Subcutaneous abdominal adipose tissue (tissue), 5 donors: ENCODE results near the gene UBE2O.

Source experiments
- H3K27ac ChIP-seq: one replicate; pipeline ENCODE4 v1.7.0; 2013; ENCODE audit warnings: low read depth, mild to moderate bottlenecking, inconsistent platforms, low read length, moderate library complexity
- H3K27me3 ChIP-seq, 5 donors: one replicate each; pipeline ENCODE4 v1.7.0; 2013; ENCODE audit warnings: low read length in 5 of 5, inconsistent platforms in 1 of 5; ENCODE audit not compliant: control insufficient read depth in 5 of 5, insufficient read depth in 4 of 5
- H3K36me3 ChIP-seq, 5 donors: one replicate each; pipeline ENCODE4 v1.7.0; 2013; ENCODE audit warnings: low read length in 5 of 5; ENCODE audit not compliant: control insufficient read depth in 5 of 5, insufficient read depth in 5 of 5
- H3K4me1 ChIP-seq, 5 donors: one replicate each; pipeline ENCODE4 v1.7.0; 2013; ENCODE audit warnings: low read length in 5 of 5, mild to moderate bottlenecking in 3 of 5, moderate library complexity in 1 of 5; ENCODE audit not compliant: control insufficient read depth in 5 of 5, insufficient read depth in 5 of 5
- H3K4me3 ChIP-seq, 5 donors: one replicate each; pipeline ENCODE4 v1.7.0; 2013; ENCODE audit warnings: low read length in 5 of 5, low read depth in 1 of 5
- H3K9ac ChIP-seq, 5 donors: one replicate each; pipeline ENCODE4 v1.7.0; 2013; ENCODE audit warnings: low read length in 5 of 5, mild to moderate bottlenecking in 4 of 5, moderate library complexity in 3 of 5
- H3K9me3 ChIP-seq, 5 donors: one replicate each; pipeline ENCODE4 v1.7.0; 2013; ENCODE audit warnings: low read length in 5 of 5; ENCODE audit not compliant: control insufficient read depth in 5 of 5
- donor health status: healthy.
- donor health status: healthy.
- donor health status: healthy.
- donor health status: healthy.
- donor health status: healthy.

The UBE2O gene

DNA sequence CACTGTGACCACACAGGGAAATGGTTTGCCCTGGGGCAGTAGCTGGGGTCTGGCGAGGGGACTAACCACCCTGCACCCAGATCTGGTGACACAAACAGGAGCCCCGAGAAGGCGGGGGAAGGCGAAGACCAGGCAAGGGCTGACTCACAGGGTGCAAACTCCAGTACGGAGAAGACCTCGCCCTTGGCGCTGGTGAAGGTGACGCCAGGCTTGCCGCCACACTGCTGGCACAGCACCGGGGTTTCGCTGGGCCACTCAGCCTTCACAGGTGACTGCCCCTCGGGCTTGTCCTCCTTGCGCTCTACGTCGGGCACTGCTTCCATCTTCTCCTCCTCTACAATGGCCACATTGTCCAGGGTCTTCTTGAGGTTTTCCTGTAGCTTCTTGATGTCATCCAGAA is 57.0 kb downstream of the UBE2O start:
- no peak overlapping the region for H3K4me3 ChIP-seq
- no peak overlapping the region for H3K27ac ChIP-seq
- H3K27me3 ChIP-seq: no peaks in the 10 kb centered on the region
- H3K4me1 ChIP-seq: peaks cover 0 to 3% (median 2%) of the 10 kb centered on the region in 5 donors
- H3K9me3 ChIP-seq: no peaks in the 10 kb centered on the region
- H3K9ac ChIP-seq: no peak overlapping the region
- peaks cover 0 to 85% (median 75%) of the 10 kb centered on the region in 5 donors for H3K36me3 ChIP-seq

DNA sequence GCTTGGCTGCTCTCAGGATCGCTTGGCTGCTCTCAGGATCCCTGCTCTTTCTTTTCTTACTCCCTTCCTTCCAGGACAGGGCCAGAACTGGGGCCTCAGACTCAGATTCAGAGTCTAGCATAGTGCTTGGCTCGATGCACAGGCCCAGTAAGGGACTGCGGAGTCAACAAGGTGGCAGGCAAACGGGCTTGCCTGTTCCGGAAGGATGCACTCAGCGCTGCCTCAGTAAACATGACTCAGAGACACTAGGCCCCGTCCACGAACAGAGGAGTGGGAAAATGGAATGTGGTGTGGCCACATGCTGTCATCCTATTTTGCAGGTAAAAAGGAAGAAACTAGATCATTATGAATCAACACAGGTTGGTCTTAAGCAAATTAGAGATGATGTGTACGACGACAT is 58.8 kb downstream of the UBE2O start:
- H3K4me1 ChIP-seq: peaks cover 0 to 14% (median 2%) of the 10 kb centered on the region in 5 donors
- no peak overlapping the region for H3K4me3 ChIP-seq
- no peak overlapping the region for H3K9ac ChIP-seq
- no peaks in the 10 kb centered on the region for H3K9me3 ChIP-seq
- H3K36me3 ChIP-seq: peaks cover 0 to 78% (median 65%) of the 10 kb centered on the region in 5 donors
- no peaks in the 10 kb centered on the region for H3K27me3 ChIP-seq
- H3K27ac ChIP-seq: no peak overlapping the region

DNA sequence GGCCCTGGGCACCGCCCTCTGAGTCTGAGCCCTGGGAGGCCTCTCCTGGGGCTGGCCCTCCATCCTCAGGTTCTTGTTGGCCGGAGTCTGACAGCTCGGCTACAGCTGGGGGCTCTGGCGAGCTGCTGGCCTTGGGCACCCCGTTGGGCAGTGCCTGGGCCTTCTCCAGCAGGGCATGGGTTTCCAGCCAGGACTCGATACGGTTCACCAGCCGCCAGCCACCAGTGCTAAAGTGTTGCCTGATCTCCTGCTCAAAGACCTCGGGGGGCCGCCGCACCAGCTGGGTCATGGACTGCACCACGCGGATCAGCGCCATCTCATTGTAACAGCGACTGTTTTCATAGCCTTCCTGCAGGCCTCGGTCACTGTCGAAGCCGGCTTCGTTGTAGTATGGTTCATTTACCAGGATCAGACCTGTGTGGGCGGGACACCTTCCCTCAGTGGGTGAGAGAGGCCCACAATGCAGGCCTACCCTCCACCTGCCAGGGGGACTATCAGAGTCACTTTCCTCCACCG is 61.7 kb downstream of the UBE2O start:
- no peak overlapping the region for H3K4me3 ChIP-seq
- no peaks in the 10 kb centered on the region for H3K27me3 ChIP-seq
- H3K9me3 ChIP-seq: no peaks in the 10 kb centered on the region
- H3K9ac ChIP-seq: no peak overlapping the region
- no peak overlapping the region for H3K27ac ChIP-seq
- peaks cover 0 to 49% (median 38%) of the 10 kb centered on the region in 5 donors for H3K36me3 ChIP-seq
- H3K4me1 ChIP-seq: peaks cover 1 to 22% (median 3%) of the 10 kb centered on the region in 5 donors

DNA sequence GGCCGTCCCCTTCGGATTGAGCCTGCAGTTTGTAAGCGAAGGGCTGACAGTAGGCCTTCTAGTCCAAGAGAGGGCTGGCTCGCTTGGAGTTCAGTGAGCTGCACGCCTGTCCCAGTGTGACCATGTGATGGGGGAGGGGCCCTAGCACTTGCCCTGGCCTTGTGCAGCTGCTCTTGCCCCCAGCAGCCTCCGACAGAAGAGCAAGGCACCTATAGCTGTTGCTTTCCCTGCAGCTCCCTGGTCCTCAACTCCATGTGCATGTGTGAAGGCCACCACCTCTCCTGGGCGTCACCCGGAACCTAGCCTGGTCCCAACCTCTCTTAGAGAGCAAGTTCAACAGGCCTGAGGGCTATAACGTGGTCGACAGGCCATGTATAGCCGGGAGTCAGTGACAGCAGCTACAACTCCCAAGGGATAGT is 62.9 kb downstream of the UBE2O start:
- H3K27ac ChIP-seq: no peak overlapping the region
- H3K9me3 ChIP-seq: no peaks in the 10 kb centered on the region
- H3K9ac ChIP-seq: no peak overlapping the region
- H3K4me1 ChIP-seq: peaks cover 4 to 35% (median 15%) of the 10 kb centered on the region in 5 donors
- peaks cover 0 to 38% (median 28%) of the 10 kb centered on the region in 5 donors for H3K36me3 ChIP-seq
- peaks cover 0 to 7% (median 0%) of the 10 kb centered on the region in 5 donors for H3K27me3 ChIP-seq
- H3K4me3 ChIP-seq: no peak overlapping the region

DNA sequence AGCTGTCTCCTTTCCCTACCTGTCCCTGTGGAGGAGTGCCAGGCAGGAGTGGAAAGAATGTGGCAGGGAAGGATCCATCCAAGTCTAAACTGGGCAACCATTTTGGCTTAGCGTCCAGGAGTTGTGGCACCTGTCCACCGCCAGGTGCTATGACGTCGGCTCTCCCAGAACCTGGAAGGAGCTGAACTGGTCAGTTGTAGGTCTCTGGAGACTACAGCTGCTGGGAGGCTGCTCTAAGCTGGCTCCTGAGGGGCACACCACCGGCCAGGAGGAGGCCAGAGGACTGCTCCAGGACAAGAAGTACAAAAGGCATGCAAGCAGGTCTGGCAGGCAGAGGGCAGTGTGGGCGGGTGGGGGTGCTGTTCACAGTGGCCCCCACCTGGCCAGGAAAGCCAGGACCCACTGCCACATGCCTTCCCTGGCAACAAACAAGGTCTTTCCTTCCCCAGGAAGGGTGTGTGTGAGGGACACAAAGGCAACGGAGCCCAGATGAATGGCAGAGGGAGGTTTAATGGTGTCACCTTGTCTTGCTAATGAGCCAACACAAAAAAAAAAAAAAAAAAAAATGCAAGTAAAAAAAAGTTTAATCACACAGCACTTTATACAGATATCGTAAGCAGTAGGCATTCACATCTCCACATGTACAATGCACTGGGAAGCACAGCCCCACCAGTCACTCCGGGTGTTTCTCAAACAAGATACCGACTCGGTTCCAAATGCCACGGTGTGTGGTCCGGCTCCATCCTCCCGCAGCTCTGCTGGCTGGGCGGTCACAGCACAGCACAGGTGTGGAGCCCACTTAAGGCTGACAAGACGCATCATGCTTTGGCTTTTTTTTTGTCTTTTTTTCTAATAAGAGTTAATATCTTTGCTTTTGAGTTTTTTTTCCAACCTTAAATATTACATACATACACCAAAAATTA is 63.7 kb downstream of the UBE2O start:
- Histone ChIP-seq H3K4me3 (no peak overlapping the region), H3K4me1 (peaks cover 5 to 39% (median 22%) of the 10 kb centered on the region in 5 donors), H3K9me3 (no peaks in the 10 kb centered on the region), H3K27me3 (peaks cover 0 to 10% (median 0%) of the 10 kb centered on the region in 5 donors), H3K27ac (no peak overlapping the region), H3K36me3 (peaks cover 0 to 33% (median 26%) of the 10 kb centered on the region in 5 donors), H3K9ac (no peak overlapping the region)

DNA sequence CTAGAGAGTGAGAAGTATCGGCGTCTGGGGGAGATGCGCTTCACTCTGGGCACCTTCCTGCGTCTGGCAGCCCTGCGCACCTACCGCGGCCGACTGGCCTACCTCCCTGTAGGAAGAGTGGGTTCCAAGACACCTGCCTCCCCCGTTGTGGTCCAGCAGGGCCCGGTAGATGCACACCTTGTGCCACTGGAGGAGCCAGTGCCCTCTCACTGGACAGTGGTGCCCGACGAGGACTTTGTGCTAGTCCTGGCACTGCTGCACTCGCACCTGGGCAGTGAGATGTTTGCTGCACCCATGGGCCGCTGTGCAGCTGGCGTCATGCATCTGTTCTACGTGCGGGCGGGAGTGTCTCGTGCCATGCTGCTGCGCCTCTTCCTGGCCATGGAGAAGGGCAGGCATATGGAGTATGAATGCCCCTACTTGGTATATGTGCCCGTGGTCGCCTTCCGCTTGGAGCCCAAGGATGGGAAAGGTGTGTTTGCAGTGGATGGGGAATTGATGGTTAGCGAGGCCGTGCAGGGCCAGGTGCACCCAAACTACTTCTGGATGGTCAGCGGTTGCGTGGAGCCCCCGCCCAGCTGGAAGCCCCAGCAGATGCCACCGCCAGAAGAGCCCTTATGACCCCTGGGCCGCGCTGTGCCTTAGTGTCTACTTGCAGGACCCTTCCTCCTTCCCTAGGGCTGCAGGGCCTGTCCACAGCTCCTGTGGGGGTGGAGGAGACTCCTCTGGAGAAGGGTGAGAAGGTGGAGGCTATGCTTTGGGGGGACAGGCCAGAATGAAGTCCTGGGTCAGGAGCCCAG is 65.8 kb downstream of the UBE2O start:
- H3K4me1 ChIP-seq: peaks cover 5 to 53% (median 40%) of the 10 kb centered on the region in 5 donors
- peaks cover 0 to 15% (median 0%) of the 10 kb centered on the region in 5 donors for H3K27me3 ChIP-seq
- H3K9me3 ChIP-seq: no peaks in the 10 kb centered on the region
- H3K27ac ChIP-seq: no peak overlapping the region
- no peak overlapping the region for H3K4me3 ChIP-seq
- no peak overlapping the region for H3K9ac ChIP-seq
- peaks cover 0 to 23% (median 17%) of the 10 kb centered on the region in 5 donors for H3K36me3 ChIP-seq

DNA sequence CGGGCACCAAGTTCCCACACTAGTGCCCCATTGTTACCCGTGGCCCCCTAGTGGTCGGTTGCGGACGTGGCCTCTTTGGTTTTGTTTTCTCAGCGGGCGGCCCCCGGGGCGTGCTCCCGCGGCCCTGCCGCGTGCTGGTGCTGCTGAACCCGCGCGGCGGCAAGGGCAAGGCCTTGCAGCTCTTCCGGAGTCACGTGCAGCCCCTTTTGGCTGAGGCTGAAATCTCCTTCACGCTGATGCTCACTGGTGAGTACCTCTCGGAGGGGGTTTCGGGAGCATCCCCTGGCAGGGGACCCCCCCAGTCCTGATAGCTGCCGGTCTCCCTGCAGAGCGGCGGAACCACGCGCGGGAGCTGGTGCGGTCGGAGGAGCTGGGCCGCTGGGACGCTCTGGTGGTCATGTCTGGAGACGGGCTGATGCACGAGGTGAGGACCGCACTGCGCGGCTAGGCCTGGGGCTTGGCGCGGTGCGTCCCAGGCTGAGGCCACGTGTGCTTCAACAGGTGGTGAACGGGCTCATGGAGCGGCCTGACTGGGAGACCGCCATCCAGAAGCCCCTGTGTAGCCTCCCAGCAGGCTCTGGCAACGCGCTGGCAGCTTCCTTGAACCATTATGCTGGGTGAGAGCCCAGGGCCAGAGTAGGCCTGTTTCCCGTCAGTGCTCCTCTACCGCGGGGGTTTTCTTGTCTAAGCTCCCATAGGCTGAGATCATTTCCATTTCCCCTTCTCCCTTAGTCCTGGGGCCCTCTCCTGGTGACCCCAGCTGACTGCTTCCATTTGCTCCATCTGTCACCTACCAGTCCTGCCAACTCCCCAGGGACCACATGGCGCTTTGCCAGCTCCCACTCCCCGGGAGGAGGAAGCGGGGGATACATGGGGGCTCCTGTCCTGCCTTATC is 66.8 kb downstream of the UBE2O start:
- Histone ChIP-seq H3K4me3 (peak overlapping the region in 4 of 5 donors; percentile 65 to 77 (median 75)), H3K36me3 (peaks cover 0 to 13% (median 9%) of the 10 kb centered on the region in 5 donors), H3K9ac (peak overlapping the region in 4 of 5 donors; percentile 6 to 69 (median 60)), H3K4me1 (peaks cover 5 to 60% (median 40%) of the 10 kb centered on the region in 5 donors), H3K9me3 (no peaks in the 10 kb centered on the region), H3K27ac (no peak overlapping the region), H3K27me3 (peaks cover 0 to 15% (median 0%) of the 10 kb centered on the region in 5 donors)

DNA sequence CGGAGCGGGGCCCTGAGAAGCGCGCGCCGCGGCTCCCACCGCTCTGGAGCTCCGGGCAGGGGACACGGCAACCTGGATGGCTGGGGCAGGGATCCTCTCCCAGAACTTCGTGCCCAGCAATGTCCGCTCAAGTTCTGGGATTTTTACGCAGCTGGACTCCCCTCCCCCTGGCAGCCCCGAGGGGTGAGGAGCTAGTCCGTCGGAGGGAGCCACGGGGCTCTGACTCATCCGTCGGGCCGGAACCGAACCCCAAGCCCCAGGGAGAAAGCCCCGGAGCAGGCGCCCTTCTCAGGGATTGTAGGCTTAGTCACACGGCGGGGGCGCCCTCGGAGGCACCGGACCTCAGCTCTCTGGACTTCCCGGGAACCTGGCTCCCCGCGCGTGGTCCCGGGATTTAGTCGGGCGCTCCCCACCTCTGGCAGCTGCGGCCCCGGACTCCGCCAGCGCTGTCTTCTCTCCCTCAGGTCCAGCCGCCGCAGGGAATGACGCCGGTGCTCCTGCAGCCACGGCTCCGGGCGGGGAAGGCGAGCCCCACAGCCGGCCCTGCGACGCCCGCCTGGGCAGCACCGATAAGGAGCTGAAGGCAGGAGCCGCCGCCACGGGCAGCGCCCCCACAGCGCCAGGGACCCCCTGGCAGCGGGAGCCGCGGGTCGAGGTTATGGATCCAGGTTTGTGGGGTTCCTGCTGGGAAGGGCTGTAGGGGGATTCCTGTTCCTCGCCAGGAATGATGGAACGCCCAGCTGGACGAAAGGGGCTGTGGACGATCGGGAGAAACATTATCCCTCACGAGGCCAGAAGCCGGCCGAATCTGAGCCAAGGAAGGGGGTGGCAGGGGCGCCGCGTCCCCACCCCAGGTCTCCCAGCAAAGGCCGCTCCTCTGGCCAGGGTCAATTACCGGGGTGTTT is 67.7 kb downstream of the UBE2O start:
- Histone ChIP-seq H3K9me3 (no peaks in the 10 kb centered on the region), H3K27ac (peak overlapping the region; percentile 46), H3K4me3 (peak overlapping the region; percentile 40 to 77 (median 74)), H3K27me3 (peaks cover 0 to 15% (median 0%) of the 10 kb centered on the region in 5 donors), H3K9ac (peak overlapping the region; percentile 38 to 78 (median 72)), H3K4me1 (peaks cover 6 to 62% (median 40%) of the 10 kb centered on the region in 5 donors), H3K36me3 (peaks cover 0 to 4% (median under 1%) of the 10 kb centered on the region in 5 donors)
